ENCODE data around the gene TRMU. TPM values are rescaled to one million over a fixed set of nuclear protein-coding genes. Genes with fewer than 3 reads are reported as not detected.

Gene TRMU
- total and polyA plus RNA-seq, 8 donors: 15.0 to 58.0 (median 23.4) TPM

- intact Hi-C loops (cut with DNase I): no loop called here
- peak in 2 of 6 donors; percentile 26 to 58 for DNase-seq
- 90 to 92% methylated on average over 18 of the region's 18 CpGs for WGBS, 2 donors
- no peak for ATAC-seq
- Histone ChIP-seq H3K36me3 (no peaks in the 10 kb centered on the region), H3K27me3 (no peaks in the 10 kb centered on the region), H3K27ac (no peak overlapping the region), H3K4me1 (peaks cover 8 to 12% (median 11%) of the 10 kb centered on the region in 3 donors), H3K9me3 (no peaks in the 10 kb centered on the region), H3K4me3 (no peak overlapping the region)
- no peak for TF ChIP-seq CTCF (IDR thresholded peaks at IDR 0.05)
- FAIRE-seq: no peak
Measured at GRCh38 chr22:46372686-46373085, 37.2 kb downstream of the TRMU start.

- peak in 3 of 4 donors; percentile 9 to 24 (median 14) for ATAC-seq
- H3K27ac ChIP-seq: no peak overlapping the region
- no peaks in the 10 kb centered on the region for H3K36me3 ChIP-seq
- peaks cover 13 to 16% (median 15%) of the 10 kb centered on the region in 3 donors for H3K4me1 ChIP-seq
- WGBS, 2 donors: 24 to 33% methylated on average over 6 to 8 of the region's 8 CpGs
- no peaks in the 10 kb centered on the region for H3K27me3 ChIP-seq
- intact Hi-C loops (cut with DNase I): no loop called here
- no peak for FAIRE-seq
- DNase-seq: peak in 4 of 6 donors; percentile 52 to 72 (median 69)
- no peak overlapping the region for H3K4me3 ChIP-seq
- TF ChIP-seq CTCF (IDR thresholded peaks at IDR 0.05): no peak
- no peaks in the 10 kb centered on the region for H3K9me3 ChIP-seq
Measured at GRCh38 chr22:46373159-46373558, 37.6 kb downstream of the TRMU start.

- WGBS, 2 donors: 65 to 66% methylated on average over 31 of the region's 31 CpGs
- Histone ChIP-seq H3K4me1 (peaks cover 22 to 25% (median 24%) of the 10 kb centered on the region in 3 donors), H3K36me3 (no peaks in the 10 kb centered on the region), H3K27ac (peak overlapping the region in 1 of 4 donors; percentile 11), H3K4me3 (no peak overlapping the region), H3K27me3 (no peaks in the 10 kb centered on the region), H3K9me3 (no peaks in the 10 kb centered on the region)
- intact Hi-C loops (cut with DNase I): no loop called here
- no peak for TF ChIP-seq CTCF (IDR thresholded peaks at IDR 0.05)
- no peak for ATAC-seq
- FAIRE-seq: no peak
- DNase-seq: peak in 2 of 6 donors; percentile 50 to 63
Measured at GRCh38 chr22:46373921-46374662, 38.6 kb downstream of the TRMU start.

- peak; percentile 1 to 32 (median 14) for ATAC-seq
- intact Hi-C loops (cut with DNase I): no loop called here
- TF ChIP-seq CTCF (IDR thresholded peaks at IDR 0.05): no peak
- H3K27ac ChIP-seq: peak overlapping the region in 2 of 4 donors; percentile 5 to 11
- DNase-seq: peak in 3 of 6 donors; percentile 53 to 77 (median 74)
- FAIRE-seq: no peak
- no peaks in the 10 kb centered on the region for H3K27me3 ChIP-seq
- H3K9me3 ChIP-seq: no peaks in the 10 kb centered on the region
- H3K4me1 ChIP-seq: peaks cover 27 to 30% (median 30%) of the 10 kb centered on the region in 3 donors
- H3K36me3 ChIP-seq: no peaks in the 10 kb centered on the region
- 77 to 78% methylated on average over 38 of the region's 38 CpGs for WGBS, 2 donors
- no peak overlapping the region for H3K4me3 ChIP-seq
Measured at GRCh38 chr22:46374663-46375474, 39.4 kb downstream of the TRMU start.

All from pancreas (tissue), 10 donors.